ENCODE results near the gene TM9SF2. TPM values are rescaled to one million over a fixed set of nuclear protein-coding genes. Genes with fewer than 3 reads are reported as not detected.
"Not testable (repeated sequence)": the region's sequence is repeated elsewhere in the genome, so short reads cannot be mapped to it uniquely, and the experiment has no call there.

Gene TM9SF2
- total RNA-seq: 57.8 and 60.2 TPM in 2 replicates

DNA sequence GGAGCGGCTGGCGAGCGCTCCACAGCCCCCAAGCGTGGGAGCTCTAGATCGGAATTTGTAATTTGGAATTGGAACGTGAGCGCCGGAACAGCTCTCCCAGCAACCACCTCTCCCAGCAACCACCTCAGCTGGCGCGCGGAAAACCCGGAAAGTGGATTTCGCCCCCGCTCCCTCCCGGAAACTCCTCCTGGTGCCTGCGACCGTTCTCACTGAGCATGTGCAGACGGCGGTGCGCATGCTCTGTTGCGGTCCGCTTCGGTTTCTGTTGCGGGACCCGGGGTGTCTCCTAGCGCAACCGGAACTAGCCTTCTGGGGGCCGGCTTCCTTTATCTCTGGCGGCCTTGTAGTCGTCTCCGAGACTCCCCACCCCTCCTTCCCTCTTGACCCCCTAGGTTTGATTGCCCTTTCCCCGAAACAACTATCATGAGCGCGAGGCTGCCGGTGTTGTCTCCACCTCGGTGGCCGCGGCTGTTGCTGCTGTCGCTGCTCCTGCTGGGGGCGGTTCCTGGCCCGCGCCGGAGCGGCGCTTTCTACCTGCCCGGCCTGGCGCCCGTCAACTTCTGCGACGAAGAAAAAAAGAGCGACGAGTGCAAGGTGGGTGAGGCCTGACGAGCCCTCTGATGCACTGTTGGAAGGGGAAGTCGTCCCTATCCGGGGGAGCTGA, at the start of gene TM9SF2:
Gene TM9SF2 (plus strand): TSS at position 289 of the 664 bp plus-strand sequence. CDS start 135 bp downstream, at position 424.
- DNase-seq: peak; percentile 99
- Mint-ChIP-seq H3K4me1 (peaks cover 60% of the 10 kb centered on the region), H3K27me3 (no peaks in the 10 kb centered on the region), H3K9me3 (peaks cover 5% of the 10 kb centered on the region), H3K36me3 (ENCODE audit: low read depth) (peaks cover 9% of the 10 kb centered on the region), H3K4me3 (peak within 1 kb of the TSS; percentile 94), H3K27ac (peak within 1 kb of the TSS; percentile 96)
- intact Hi-C loops (cut with micrococcal nuclease): loop anchor here (1.0 to 5.0 kb wide), 4 partner anchors 41 to 1524 kb away; partner anchors contain the start of gene UBAC2

DNA sequence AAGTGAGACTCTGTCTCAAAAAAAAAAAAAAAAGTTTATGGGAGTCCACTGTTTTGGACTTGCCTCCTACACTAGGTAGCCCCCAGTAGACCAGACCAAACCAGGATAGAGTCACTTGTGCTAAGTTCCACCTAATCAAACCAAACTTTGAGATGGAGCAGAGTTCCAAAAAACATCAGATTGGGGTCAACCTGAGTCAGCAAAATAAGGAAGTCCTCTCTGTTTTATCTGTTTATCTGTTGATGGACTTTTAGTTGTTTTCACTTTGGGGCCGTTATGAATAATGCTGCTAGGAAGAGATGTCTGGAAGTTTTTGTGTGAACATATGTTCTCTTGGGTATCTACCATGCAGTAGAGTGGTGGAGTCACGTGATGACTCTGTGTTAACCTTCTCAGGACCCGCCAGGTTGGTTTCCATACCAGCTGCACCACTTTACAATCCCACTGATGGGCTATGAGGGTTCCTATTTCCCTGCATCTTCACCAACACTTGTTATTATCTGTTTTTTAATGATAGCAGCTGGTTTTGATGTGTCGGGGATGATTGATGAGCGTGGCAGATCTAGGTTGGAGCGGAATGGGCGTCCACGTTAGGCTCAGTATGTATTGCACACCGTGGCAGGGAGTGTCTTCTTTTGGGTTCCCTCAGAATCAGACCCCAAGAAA, 46.6 kb upstream of the TM9SF2 start:
- H3K36me3 Mint-ChIP-seq (ENCODE audit: low read depth): no peaks in the 10 kb centered on the region
- no peak overlapping the region for H3K27ac Mint-ChIP-seq
- H3K27me3 Mint-ChIP-seq: peaks cover 18% of the 10 kb centered on the region
- no peak for DNase-seq
- H3K4me1 Mint-ChIP-seq: peaks cover 4% of the 10 kb centered on the region
- intact Hi-C loops (cut with micrococcal nuclease): no loop called here
- H3K9me3 Mint-ChIP-seq: peaks cover 6% of the 10 kb centered on the region
- H3K4me3 Mint-ChIP-seq: no peak overlapping the region

- H3K27ac Mint-ChIP-seq: no peak overlapping the region
- intact Hi-C loops (cut with micrococcal nuclease): no loop called here
- H3K9me3 Mint-ChIP-seq: peaks cover 11% of the 10 kb centered on the region
- DNase-seq: no peak
- no peak overlapping the region for H3K4me3 Mint-ChIP-seq
- H3K36me3 Mint-ChIP-seq (ENCODE audit: low read depth): peaks cover 2% of the 10 kb centered on the region
- no peaks in the 10 kb centered on the region for H3K27me3 Mint-ChIP-seq
- peaks cover 11% of the 10 kb centered on the region for H3K4me1 Mint-ChIP-seq
Observed at GRCh38 chr13:99459099-99459850, 42.0 kb upstream of the TM9SF2 start.

DNA sequence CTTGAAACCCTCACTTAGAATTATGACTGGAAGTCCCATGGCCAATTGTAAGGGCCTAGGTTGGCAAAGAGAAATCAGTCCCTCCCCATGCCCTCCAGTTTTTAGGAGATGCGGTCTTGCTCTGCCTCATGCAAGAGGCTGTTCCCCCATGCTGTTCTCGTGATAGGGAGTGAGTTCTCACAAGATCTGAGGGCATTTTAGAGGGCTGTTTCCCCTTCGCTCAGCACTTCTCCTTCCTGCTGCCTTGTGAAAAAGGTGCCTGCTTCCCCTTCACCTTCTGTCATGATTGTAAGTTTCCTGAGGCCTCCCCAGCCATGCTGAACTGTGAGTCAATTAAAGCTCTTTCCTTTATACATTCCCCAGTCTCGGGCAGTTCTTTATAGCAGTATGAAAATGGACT, 40.5 kb upstream of the TM9SF2 start:
- H3K27me3 Mint-ChIP-seq; H3K9me3 Mint-ChIP-seq; H3K36me3 Mint-ChIP-seq (ENCODE audit: low read depth); H3K4me3 Mint-ChIP-seq; DNase-seq; intact Hi-C loops (cut with micrococcal nuclease): not testable (repeated sequence)
- Mint-ChIP-seq H3K4me1 (peaks cover 24% of the 10 kb centered on the region), H3K27ac (peak overlapping the region; percentile 14)

- DNase-seq: no peak
- H3K27ac Mint-ChIP-seq: peak overlapping the region; percentile 90
- no peak overlapping the region for H3K4me3 Mint-ChIP-seq
- intact Hi-C loops (cut with micrococcal nuclease): no loop called here
- H3K36me3 Mint-ChIP-seq (ENCODE audit: low read depth): peaks cover 3% of the 10 kb centered on the region
- H3K27me3 Mint-ChIP-seq: peaks cover under 1% of the 10 kb centered on the region
- H3K4me1 Mint-ChIP-seq: peaks cover 25% of the 10 kb centered on the region
- peaks cover 6% of the 10 kb centered on the region for H3K9me3 Mint-ChIP-seq
Observed at GRCh38 chr13:99463646-99464397, 37.5 kb upstream of the TM9SF2 start.

DNA sequence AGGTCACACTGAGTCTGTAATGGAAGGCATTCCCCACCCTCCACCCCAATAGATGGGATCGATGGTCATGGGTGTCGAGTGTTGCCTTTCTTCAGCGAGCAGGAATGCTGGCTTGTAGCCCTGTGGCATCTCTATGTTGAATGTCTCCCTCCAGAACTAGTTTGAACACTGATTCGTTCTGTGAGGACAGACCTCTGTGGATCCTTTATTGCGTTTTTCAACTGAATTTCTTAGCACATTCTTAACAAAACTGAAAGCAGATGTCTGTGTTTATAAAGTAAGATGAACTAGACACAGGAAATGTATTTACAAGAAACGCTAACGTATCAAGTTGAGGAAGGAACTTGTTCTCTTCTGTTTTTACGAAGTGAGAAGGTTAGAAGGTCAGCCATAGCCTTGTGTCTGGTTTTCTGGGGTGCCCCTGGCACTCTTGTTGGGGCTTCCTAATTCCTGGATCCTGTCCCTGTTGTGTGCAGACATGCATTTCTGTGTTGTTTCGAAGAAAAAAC, 36.8 kb upstream of the TM9SF2 start:
- intact Hi-C loops (cut with micrococcal nuclease): no loop called here
- Mint-ChIP-seq H3K4me3 (peak overlapping the region; percentile 58), H3K27me3 (peaks cover 6% of the 10 kb centered on the region), H3K36me3 (ENCODE audit: low read depth) (peaks cover 6% of the 10 kb centered on the region), H3K4me1 (peaks cover 25% of the 10 kb centered on the region), H3K27ac (peak overlapping the region; percentile 90), H3K9me3 (peaks cover 12% of the 10 kb centered on the region)
- DNase-seq: peak; percentile 68

DNA sequence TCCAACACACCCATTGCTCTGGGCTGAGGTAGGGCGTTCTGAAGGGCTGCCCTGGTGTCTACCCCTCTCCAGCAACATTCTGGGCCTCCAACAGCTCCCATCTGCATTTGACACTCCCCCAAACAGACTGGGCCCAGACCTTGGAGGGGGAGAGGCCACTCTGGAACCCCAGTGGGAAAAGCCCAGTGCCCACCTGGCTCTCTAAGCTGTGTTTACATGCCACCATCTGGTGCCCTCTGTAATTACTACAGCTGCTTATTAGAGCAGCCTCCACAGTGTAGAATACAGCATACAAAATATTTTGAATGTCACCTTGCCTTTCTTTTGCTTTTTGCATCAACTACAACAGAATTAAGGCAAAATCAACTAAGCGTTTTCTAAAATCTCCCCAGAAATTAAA, 35.8 kb upstream of the TM9SF2 start:
- Mint-ChIP-seq H3K9me3 (peaks cover 13% of the 10 kb centered on the region), H3K36me3 (ENCODE audit: low read depth) (peaks cover 6% of the 10 kb centered on the region), H3K4me1 (peaks cover 25% of the 10 kb centered on the region), H3K4me3 (no peak overlapping the region), H3K27me3 (peaks cover 7% of the 10 kb centered on the region), H3K27ac (peak overlapping the region; percentile 90)
- no peak for DNase-seq
- intact Hi-C loops (cut with micrococcal nuclease): no loop called here

DNA sequence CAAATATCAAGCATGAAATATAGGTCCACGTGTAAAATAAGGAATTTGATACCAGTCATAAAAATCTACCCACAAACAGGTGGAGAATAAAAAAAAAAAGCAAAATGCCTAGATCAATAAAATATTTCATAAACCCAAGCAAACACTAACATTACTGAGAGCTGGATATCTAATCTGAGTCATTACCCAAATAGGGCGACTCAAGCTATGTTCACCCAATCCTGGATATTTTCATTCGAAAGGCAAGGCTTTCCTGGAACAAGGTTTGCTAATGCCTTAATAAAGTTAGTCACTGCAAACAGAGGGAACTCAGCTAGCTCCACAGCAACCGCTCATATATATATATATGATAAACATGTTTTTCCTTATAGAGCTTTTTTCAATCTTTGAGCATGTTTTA, 33.5 kb upstream of the TM9SF2 start:
- peaks cover 10% of the 10 kb centered on the region for H3K9me3 Mint-ChIP-seq
- H3K36me3 Mint-ChIP-seq (ENCODE audit: low read depth): peaks cover 4% of the 10 kb centered on the region
- H3K27me3 Mint-ChIP-seq: peaks cover 13% of the 10 kb centered on the region
- H3K4me3 Mint-ChIP-seq: no peak overlapping the region
- H3K4me1 Mint-ChIP-seq: peaks cover 26% of the 10 kb centered on the region
- H3K27ac Mint-ChIP-seq: no peak overlapping the region
- intact Hi-C loops (cut with micrococcal nuclease): no loop called here
- no peak for DNase-seq

DNA sequence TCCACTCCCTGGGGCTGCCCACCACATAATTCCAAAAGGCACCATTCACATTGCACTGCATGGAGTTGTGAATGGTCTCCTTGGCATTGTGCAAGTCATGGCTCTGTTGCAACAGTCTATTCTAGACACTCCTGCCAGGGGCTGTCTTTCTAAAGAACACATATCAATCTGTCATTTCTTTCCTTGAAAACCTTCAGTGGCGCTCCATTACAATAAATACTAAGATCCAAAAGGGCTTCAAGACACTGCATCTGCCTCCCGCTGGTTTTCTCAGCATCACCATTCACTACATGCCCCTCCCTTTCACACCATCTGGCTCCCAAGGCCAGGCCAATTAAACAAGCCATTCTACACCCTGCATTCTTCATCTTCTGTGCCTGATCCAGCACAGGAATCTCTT, 32.2 kb upstream of the TM9SF2 start:
- peaks cover 4% of the 10 kb centered on the region for H3K36me3 Mint-ChIP-seq (ENCODE audit: low read depth)
- H3K27ac Mint-ChIP-seq: peak overlapping the region; percentile 30
- H3K9me3 Mint-ChIP-seq: peaks cover 8% of the 10 kb centered on the region
- intact Hi-C loops (cut with micrococcal nuclease): no loop called here
- H3K4me3 Mint-ChIP-seq: no peak overlapping the region
- H3K27me3 Mint-ChIP-seq: peaks cover 13% of the 10 kb centered on the region
- no peak for DNase-seq
- peaks cover 20% of the 10 kb centered on the region for H3K4me1 Mint-ChIP-seq

- Mint-ChIP-seq H3K36me3 (ENCODE audit: low read depth) (peaks cover 4% of the 10 kb centered on the region), H3K4me3 (no peak overlapping the region), H3K9me3 (peaks cover 8% of the 10 kb centered on the region), H3K27ac (no peak overlapping the region), H3K27me3 (peaks cover 15% of the 10 kb centered on the region), H3K4me1 (peaks cover 10% of the 10 kb centered on the region)
- DNase-seq: no peak
- intact Hi-C loops (cut with micrococcal nuclease): no loop called here
Observed at GRCh38 chr13:99470027-99470426, 31.2 kb upstream of the TM9SF2 start.

DNA sequence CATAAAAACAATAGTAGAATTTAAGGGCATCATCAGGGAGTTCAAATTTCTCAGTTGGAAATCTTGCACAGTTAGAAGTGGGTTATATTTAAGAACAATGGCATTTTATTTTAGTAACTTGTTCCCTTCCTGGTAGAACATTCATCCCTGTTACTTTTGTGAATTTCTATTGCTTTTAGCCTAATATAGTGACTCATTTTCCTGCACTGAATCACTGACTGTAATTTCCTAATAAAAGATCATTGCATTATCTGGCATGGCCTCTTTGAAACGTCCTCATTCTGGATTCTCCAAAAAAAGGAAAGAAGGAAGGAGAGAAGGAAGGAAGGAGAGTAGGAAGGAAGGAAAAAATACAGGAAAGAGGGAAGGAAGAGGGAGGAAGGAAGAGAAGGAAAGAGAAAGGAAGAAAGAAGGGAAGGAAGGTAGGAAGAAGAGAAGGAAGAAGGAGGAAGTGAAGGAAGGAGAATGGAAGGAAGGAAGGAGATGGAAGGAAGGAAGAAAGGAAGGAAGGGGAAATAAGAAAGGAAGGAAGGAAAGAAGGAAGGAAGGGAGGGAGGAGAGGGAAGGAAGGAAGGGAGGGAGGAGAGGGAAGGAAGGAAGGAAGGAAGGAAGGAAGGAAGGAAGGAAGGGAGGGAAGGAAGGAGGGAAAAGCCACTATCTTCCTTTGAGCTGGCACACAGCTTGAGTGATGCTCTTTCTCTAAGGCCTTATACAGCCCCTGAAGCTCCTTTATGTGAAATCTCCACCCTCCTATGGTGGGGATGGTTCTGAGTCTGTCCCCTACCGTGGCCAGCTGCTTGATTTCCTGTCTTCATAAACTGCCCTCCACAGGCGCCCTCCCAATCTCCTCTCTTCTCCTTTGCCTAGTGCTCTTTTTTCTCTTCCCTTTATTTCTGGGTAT, 29.8 kb upstream of the TM9SF2 start:
- Mint-ChIP-seq H3K27me3 (peaks cover 15% of the 10 kb centered on the region), H3K9me3 (peaks cover 8% of the 10 kb centered on the region), H3K27ac (no peak overlapping the region), H3K4me3 (no peak overlapping the region), H3K4me1 (peaks cover 7% of the 10 kb centered on the region), H3K36me3 (ENCODE audit: low read depth) (peaks cover 4% of the 10 kb centered on the region)
- intact Hi-C loops (cut with micrococcal nuclease): no loop called here
- DNase-seq: no peak

DNA sequence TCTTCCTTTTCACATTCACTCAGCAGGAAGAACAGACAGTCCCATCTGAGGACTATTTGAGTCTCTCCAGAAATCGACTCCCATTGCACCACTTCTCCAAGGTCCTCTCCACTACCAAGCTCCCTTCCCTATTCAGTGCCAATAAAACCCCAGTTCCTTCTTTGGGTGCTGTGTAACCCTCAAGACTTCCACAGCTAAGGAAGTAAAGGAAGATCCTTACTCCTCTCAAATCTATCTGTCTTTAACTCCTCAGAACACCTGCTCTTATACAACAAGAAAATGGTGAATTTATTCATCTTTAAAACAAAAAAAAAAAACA, 29.2 kb upstream of the TM9SF2 start:
- Mint-ChIP-seq H3K27me3 (peaks cover 15% of the 10 kb centered on the region), H3K36me3 (ENCODE audit: low read depth) (peaks cover 4% of the 10 kb centered on the region), H3K4me1 (peaks cover 14% of the 10 kb centered on the region), H3K9me3 (peaks cover 8% of the 10 kb centered on the region), H3K4me3 (no peak overlapping the region), H3K27ac (no peak overlapping the region)
- intact Hi-C loops (cut with micrococcal nuclease): no loop called here
- DNase-seq: no peak

DNA sequence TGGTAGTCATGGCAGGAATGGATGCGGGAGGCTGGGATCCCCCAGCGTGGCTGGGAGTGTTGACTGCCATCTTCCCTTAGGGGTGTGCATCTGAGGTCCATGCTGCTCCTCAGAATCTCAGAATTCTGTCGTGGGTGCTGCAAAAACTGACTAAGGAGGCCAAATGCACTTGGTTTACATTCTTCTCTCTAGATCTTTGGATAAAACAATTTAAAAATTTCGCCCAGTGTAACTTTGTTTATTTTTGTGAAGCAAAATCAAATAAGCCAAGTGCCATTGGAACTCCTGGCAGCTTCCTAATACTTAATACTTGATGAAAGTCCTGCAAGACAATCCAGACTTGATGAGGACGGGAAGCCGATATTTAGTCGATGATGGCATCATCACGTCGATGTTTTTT, 27.8 kb upstream of the TM9SF2 start:
- H3K4me1 Mint-ChIP-seq: peaks cover 17% of the 10 kb centered on the region
- no peak overlapping the region for H3K27ac Mint-ChIP-seq
- H3K9me3 Mint-ChIP-seq: peaks cover 8% of the 10 kb centered on the region
- DNase-seq: no peak
- intact Hi-C loops (cut with micrococcal nuclease): no loop called here
- H3K4me3 Mint-ChIP-seq: no peak overlapping the region
- peaks cover 15% of the 10 kb centered on the region for H3K27me3 Mint-ChIP-seq
- H3K36me3 Mint-ChIP-seq (ENCODE audit: low read depth): peaks cover 4% of the 10 kb centered on the region
